ENCODE measurements around the gene TNS4.
A peak's percentile ranks its signal among the peaks of the same experiment; 100 is the strongest.

TNS4 gene

DNA sequence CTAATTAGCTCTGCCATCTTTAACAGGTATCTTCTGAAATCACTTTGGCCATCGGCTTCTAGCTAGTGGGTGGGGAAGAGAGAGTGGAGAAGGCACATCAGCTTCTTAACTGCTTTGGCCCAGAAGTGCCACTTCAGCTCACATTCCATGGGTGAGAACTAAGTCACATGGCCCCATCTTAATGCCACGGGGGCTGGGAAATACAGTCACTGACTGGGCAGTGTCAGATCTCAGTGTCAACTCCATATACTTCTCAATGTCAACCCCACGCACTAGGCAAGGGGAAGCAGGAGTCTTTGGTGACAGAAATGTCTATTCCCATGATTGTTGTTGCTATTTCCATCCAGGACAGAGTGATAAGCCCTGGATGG is 34.5 kb upstream of the TNS4 start:
- no peak for DNase-seq

DNA sequence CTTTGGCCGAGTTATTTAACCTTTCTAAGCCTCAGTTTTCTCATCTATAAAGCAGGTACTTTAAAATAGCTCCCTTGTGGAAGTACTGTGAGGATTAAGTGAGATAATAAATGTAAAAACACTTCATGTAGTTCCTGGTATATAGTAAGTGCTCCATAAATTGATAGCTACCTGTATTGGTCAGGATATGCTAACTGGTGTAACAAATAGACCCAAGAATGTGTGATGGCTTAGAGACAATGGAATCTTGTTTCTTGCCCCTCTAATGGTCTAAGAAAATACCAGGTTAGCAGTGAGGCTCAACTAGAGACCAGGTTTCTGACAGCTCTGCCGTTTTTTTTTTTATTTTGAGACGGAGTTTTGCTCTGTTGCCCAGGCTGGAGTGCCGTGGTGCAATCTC is 34.0 kb upstream of the TNS4 start:
- no peak for DNase-seq

DNA sequence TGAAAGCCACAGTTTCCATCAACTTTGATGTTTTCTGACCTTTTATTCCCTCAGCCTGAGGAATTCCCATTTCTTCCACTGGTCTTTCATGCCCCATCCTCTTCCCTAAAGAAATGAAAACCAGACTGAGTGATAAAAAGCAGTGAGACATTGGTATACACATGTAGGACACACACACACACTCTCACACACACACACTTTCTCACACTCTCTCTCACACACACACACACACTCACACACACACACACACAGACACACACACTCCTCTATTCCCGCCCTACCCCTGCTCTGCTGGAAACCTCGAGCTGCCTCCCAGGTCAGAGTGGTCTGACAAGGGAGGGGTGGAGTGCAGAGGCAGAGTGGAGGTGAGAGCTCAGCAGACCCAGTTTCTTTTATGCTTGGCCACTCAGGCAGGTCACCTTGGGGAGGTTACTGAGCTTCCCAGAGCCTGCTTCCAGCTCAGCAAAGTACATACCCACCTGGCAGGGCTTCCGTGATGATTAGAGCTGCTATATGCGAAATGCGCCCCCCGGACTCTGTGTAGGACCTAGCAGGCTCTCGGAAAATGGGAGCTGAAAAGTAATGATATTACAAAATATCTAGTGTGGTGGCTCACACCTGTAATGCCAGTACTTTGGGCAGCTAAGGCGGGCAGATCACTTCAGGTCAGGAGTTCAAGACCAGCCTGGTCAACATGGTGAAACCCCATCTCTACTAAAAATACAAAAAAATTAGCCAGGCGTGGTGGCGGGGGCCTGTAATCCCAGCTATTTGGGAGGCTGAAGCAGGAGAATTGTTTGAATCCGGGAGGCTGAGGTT is 33.2 kb upstream of the TNS4 start:
- no peak for DNase-seq

DNA sequence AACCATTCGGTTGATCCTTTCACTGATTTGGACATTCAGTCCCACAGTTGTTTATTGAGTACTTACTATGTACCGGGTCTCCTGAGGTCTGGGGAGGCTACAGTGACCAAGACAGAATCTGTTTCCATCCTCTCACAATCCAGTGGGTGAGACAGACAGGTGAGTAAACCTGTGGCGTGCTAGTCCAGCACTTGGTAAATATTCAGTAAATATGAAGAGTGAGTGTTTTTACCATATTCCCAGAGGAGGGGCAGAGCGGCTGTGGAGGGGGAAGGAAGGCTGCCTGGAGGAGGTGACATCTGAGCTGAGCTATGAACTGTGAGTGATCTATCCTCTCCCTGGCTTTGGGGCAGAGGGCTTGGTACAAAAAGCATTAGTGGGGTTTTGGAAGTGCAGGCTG is 32.5 kb upstream of the TNS4 start:
- no peak for DNase-seq

DNA sequence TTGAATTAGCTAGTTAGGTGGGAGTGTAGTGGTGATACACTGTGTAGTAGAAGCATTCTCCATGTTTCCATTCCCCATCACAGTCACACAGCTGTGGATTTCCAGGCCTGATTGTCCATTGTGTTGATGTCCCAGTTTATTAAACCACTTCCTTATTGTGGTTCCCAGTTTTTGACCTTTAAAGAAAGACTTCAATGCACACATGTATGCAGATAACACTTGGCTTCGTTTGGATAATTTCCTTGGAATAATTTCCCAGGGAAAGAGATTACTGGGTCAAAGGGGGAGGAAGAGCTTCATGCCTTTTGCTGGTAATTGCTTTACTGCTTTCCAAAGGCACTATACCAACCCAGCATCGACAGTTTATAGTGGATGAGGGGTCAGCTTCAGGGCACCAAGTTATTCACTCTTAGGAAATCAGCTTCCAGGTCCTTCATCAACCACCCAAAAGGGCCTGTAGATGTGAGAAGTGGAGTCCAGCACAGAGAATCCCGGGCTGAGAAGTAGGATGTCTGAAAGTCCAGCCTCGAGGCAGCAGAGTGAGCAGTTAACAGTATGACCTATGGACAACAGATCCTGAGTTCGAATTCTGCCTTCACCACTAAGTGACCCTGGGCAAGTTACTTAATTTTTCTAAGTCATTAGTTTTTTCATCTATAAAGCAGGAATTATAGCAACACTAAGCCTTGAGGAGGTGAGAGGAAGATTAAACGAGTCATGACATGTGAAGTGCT is 31.3 kb upstream of the TNS4 start:
- DNase-seq = no peak

DNA sequence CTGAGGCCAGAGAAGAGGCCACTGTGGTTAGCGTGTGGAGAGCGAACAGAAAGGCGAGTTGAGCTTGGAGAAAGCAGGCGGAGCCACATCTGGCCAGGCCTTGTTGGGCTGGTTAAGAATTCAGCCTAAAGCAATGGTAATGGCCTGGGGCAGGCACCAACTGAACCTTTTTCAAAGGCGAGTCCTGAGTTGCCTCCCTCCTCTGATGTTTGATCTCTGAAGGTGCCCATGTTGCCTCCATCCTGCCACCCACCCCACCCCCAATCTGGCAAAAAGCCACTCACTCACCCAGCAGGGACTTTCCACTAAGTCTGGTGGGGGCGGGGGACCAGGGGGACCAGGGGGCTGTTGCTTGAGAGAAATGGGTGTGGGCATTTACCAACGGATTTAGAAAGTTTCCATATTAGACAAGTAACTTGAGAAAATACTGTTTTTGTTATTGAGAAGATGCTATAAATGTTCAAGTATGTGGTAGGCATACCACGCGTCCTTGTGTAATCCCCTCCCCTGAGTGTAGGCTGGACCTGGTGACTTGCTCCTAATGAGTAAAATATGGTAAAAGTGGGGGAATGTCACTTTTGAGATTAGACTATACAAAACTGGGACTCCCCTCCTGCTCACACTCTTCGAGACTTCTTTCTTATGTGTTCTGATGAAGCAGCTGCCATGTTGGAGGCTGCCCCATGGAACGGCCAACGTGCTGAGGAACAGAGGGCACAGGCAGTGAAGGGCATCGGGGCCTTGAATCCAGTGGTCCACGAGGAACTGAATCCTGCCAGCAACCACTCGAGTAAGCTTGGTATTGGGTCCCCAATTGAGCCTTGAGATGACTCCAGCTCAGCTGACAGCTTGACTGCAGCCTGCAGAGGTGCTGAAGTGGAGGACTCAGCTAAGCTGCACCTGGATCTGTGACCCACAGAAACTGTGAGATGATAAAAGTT is 29.9 kb upstream of the TNS4 start:
- peak; percentile 19 for DNase-seq

DNA sequence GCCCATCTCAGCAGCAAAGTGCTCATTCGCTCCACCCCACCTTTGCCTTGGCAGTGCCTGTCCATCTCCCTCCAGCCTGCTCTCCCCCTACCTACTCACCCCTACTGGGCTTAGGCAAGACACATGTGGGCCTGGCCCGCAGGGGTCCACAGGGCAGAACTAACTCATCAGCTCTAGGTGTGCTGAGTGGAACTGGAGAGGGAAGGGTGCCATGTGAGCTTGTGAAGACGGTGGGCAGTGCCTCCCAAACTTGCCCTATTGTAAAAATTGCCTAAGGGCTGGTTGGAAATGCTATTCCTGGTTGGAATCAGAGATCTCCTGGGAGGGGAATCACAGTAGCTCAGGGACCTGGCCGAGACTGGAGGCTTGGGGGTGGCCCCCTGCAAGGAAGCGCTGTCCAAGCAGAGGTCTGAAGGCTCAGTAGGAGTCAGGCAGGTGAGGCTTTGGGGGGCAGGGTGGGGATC is 29.1 kb upstream of the TNS4 start:
- no peak for DNase-seq

DNA sequence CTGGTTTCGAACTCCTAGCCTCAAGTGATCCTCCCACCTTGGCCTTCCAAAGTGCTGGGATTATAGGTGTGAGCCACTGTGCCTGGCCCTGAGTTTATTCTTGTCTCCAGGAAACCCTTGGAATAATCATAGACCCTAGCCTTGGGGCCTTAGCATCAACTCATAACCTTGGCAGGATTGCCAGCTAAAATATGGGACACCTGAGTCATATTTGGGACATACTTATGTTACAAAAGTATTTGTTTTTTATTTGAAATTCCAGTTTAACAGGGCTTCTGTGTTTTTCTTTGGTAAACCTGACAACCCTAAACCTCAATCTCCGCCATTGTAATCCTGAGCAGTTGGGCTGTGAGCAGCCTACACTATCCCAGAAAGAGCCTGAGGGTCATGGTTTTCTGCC is 28.6 kb upstream of the TNS4 start:
- no peak for DNase-seq

DNA sequence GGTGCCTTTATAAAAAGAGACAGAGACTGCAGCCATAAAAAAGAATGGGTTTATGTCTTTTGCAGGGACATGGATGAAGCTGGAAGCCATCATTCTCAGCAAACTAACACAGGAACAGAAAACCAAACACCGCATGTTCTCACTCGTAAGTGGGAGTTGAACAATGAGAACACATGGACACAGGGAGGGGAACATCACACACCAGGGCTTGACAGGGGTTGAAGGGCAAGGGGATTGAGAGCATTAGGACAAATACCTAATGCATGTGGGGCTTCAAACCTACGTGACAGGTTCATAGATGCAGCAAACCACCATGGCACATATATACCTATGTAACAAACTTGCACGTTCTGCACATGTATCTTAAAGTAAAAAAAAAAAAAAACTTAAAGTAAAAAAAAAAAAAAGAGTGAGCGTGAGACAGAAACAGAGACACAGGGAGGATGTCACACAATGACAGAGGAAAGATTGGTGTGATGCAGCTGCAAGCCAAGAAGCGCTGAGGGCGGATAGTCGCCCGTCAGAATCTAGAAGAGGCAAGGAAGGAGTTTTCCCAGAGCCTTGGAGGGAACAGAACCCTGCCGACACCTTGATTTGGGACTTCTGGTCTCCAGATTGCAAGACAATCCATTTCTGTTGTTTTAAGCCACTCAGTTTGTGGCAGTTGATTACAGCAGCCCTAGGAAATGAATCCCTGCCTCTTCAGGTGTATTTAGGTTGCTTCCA is 27.4 kb upstream of the TNS4 start:
- no peak for DNase-seq

DNA sequence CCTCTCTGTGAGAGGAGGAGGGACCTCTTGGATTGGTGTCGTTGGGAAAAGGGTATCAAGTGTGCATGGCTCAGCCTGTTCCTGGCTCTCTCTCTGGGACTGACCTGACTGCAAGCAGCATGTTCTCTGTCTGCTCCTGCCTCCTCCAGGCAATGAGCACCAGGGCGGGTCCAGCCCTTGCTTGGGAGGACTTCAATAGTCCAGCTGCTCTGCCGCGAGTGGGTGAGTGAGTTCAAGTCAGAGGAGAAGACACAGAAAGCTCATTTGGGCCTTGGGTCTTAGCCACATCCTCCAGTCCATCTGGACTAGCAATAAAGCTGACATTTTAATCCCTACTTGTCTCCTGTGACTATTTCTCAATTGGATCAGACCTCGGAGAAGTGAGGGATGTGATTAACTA is 25.2 kb upstream of the TNS4 start:
- DNase-seq = no peak

DNA sequence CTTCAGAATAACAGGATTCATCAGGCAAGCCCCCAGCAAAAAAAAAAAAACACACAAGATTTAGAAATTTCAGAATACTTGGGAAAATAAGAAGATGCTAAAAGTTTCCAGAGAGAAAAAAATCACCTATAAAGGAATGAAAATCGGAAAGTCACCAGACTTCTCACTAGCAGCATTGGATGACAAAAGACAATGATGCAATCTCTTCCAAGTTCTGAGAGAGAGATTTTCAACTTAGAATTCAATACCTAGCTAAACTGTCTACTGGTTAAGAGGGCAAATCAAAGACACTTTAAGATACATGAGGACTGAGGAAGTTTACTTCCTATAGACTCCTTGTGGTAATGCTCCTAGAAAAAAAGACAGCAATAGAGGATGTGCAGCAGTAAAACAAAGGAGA is 23.9 kb upstream of the TNS4 start:
- no peak for DNase-seq

DNA sequence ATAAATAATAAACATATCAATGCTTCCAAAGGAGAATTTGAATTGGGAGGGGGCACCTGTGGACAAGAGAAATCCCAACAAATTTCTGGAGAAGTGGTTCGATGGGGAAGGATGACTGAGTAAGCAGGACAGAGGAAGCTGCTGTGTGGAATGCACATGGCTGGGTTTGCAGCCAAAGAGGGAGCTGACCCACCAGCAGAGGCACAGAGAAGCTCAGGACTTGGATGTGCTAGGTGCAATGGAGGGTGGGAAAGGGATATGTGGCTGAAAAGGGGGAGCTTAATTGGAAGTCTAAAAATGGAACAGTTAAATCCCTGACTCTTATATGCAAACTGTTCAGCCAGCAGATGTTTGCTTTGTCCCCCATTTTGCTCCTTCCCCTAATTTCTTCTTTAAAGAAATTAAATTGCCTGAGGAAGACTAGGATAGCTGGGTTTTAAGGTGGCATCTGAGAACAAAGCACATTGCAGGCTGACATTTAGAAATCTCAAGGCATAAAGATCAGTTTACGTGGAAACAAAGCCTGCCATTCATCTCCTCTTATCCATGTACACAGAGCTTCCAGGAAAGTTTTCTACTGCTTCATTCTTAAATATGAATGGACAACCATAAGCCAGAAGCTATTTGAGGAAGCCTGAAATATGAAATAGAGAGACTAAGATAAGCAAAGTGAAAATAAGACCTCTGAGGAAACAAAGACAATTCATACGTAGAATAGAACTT is 23.0 kb upstream of the TNS4 start:
- DNase-seq = no peak

DNA sequence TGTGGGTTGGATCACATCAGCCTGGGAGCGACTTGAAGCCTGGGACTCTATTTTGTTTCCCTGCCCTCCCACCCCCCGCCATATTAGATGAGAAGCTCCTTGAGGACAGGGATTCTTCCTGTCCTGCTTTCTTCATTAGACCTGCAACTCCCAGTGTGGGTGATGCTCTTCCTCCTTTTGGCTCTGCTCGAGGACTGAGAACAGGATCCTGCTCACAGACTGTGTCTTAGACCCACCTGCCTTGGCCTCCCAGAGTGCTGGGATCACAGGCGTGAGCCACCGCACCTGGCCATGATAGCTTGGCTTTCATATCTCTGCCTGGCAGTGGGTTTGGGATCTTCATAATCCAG is 21.5 kb upstream of the TNS4 start:
- no peak for DNase-seq

DNA sequence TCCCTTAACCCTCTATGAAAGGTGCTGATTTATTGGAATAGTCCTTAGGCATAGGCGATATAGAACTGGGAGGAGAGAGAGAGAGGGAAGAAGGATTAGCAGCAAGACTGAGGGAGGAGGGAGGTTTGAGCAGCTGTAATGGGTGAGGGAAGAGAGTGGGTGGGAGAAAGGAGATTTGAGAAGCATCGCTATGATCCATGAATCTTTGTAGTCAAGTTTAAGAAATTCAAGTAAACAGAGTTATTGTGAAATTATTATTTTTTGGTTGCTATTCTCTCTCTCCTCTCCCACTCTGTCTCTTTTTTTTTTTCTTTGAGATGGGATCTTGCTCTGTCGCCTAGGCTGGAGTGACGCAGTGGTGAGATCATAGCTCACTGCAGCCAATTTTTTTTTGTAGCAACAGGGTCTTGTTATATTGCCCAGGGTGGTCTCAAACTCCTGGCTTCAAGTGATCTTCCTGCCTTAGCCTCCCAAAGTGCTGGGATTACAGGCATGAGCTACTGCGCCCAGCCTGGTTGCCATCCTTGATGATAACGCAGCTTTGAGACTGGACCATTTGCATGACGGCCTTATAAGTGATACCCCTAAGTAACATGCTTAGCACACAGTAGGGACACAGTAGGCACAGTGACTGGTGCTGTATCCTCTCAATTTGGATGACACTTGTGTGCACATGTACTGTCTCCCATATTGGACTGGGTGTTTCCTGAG is 21.0 kb upstream of the TNS4 start:
- DNase-seq = no peak

DNA sequence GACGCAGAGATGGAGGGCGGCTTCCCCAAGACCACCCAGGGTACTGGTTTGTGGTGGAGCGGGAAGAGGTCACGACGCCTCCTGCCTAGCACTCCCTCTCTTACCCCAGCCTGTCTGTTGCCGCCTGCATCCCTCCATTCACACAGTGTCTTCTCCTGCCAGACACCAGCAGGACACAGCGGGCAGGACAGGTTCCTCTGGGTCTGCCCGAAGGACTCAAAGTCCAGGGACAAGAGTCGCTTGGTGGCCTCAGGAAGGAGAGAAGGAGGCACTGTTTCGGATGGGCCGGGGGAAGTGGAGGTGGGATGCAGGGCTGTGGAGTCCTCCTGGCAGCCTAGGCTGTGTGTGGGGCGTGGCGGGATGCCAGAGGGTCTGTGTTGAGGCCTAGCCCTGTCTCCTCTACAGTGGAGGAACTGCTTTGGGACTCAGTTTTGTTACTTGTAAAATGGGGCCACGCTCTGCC is 19.6 kb upstream of the TNS4 start:
- no peak for DNase-seq

DNA sequence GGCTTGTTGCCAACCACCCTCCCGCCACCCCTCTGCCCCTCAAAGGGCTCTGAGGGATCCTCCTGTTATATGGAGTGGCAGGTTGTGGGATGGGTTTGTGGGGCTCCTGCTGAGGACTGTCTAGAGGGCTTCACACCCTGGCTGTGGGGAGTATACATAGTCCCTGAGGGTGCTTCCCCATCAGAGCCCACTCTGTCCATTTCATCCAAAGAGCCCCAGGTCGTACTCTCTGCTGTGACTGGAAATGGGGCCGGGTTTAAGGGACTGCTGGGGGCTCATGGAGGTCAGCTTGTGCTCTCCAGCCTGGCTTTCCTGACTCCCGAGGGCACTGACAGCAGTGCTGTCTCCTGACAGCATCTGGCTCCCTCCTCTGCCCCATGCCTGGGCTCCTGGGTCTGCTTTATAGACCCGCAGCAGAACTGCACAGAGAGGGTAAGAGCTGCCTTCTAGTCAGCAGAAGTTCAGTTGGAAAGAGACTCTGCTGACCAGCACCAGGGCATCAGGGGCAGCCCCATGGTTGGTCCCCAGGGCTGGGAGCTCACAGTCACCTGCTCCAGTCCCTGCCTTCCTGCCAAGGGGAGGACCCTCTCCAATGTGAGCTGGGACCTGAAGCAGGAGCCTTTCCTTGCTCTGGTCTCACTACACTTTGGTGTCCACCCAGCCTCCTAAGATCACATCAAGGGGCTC is 17.8 kb upstream of the TNS4 start:
- DNase-seq = no peak

DNA sequence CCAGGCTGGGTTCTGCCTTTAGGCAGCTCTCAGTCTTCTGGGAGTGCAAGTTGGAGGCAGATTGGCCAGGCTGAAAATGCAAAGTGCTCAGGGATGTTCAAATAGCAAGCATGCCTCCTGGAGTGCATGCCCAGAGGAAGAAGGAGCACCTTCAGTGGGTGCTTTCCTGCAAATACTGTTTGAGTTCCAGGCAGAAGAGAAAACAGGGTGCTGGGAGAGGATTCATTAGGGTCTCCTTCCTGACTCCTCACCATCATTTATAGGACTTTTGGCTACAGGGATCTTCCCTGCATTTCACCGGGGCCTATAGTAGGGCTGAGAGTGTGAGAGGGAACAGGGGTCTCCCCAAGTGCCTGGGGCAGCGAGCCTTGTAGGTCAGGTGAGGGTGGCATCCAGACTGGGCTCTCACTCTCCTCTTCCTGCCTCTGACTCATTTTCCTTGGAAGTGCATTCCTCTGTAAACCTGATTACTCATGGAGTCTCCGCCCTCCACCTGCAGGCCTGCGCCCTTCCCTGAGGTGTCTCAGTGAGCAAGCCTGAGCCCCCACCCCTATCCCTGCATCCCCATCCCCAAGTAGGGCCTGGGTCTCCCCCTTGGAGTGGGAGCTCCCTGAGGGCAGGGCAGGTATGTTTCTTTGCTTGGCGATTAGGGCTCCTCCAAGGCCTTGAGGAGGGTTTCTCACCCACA is 17.1 kb upstream of the TNS4 start:
- DNase-seq = no peak

DNA sequence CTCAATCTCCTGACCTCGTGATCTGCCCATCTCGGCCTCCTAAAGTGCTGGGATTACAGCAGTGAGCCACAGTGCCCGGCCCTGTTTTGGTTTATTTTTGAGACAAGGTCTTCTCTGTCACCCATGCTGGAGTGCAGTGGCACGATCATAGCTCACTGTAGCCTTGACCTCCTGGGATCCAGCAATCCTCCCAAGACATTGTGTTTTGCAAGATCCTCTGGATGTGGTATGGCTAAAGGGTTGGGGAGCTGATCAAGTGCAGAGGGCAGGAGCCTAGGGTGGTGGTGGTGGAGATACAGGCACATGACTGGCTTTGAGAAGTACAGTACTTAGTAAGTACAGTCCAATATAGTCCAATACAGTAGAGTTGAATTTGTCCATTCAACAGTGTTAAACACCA is 16.6 kb upstream of the TNS4 start:
- no peak for DNase-seq

DNA sequence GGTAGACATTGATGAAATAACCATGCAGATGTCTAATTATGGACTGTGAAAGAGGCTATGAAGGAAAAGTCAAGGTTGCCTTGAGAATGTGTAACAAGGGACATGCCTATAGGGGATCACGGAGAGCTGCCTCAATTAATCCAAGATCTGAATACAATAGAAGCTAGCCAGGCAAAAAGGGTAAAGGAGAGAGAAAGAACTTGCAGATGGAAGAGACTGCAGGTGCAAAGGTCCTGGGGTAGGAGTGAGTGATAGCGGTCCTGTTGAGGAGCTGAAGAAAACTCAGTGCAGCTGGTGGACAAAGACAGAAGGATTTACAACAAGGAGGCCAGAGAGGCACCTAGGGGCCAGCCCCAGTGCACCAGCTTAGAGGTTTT is 15.9 kb upstream of the TNS4 start:
- DNase-seq = no peak
